MM.1S (cell line): Measurements from ENCODE around the gene SORCS2.

Experiments used
- EZH2phosphoT487 ChIP-seq: fragments of 300-600 bp; sonication (generic); IDR thresholded peaks from 2 replicates; pipeline ENCODE4 v1.6.1; 2018; ENCODE audit warnings: antibody characterized with exemption, low read length
- TF ChIP-seq, protein P1 (sequence below): fragments of 300-600 bp; sonication (generic); IDR thresholded peaks from 2 replicates; pipeline ENCODE4 v1.5.1; 2016; ENCODE audit warnings: antibody characterized with exemption, low read length, mixed read lengths

DNA sequence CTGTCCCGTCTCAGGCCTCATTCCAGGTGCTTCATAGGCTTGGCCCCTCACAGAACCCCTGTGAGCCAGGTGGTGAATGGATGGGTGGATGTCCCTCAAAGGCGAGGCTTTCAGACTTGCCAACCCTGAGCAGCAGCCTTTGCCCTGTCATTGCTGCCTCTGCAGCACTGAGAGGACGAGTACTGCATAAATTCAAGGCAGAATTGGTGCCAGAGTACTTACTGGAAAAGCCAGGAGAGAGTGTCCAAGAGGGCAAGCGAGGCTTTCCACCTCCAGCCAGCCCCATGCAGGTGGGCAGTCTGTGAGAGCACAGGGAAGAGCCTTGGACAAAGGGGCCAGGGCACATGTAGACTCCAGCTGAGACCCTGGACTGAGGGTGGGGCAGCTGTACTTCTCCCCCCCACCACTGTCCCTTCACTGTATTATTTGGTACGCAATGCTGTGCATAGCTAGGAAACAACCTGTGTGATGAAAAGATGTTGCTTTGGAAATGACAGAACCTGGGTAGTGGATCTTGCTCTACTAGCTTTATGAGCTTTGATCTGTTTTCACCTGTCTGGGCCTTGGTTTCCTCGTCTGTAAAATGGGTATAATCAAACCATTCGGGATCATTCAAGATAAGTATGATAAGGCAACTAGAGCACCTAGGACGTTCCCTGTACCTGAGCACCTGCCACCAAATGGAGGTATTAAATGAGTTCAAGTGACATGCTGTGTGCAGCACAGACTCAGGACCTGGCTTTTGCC, 467.3 kb downstream of the SORCS2 start:
- TF ChIP-seq, protein P1, sequence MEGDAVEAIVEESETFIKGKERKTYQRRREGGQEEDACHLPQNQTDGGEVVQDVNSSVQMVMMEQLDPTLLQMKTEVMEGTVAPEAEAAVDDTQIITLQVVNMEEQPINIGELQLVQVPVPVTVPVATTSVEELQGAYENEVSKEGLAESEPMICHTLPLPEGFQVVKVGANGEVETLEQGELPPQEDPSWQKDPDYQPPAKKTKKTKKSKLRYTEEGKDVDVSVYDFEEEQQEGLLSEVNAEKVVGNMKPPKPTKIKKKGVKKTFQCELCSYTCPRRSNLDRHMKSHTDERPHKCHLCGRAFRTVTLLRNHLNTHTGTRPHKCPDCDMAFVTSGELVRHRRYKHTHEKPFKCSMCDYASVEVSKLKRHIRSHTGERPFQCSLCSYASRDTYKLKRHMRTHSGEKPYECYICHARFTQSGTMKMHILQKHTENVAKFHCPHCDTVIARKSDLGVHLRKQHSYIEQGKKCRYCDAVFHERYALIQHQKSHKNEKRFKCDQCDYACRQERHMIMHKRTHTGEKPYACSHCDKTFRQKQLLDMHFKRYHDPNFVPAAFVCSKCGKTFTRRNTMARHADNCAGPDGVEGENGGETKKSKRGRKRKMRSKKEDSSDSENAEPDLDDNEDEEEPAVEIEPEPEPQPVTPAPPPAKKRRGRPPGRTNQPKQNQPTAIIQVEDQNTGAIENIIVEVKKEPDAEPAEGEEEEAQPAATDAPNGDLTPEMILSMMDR, result no peak
- TF ChIP-seq EZH2phosphoT487, result no peak
